ENCODE data around the gene PCDHGB6. TPM values are rescaled to one million over a fixed set of nuclear protein-coding genes. Genes with fewer than 3 reads are reported as not detected.
"Not testable (repeated sequence)": the region's sequence is repeated elsewhere in the genome, so short reads cannot be mapped to it uniquely, and the experiment has no call there.

PCDHGB6 gene
- total RNA-seq, 1 donor: 6.2 TPM

DNA sequence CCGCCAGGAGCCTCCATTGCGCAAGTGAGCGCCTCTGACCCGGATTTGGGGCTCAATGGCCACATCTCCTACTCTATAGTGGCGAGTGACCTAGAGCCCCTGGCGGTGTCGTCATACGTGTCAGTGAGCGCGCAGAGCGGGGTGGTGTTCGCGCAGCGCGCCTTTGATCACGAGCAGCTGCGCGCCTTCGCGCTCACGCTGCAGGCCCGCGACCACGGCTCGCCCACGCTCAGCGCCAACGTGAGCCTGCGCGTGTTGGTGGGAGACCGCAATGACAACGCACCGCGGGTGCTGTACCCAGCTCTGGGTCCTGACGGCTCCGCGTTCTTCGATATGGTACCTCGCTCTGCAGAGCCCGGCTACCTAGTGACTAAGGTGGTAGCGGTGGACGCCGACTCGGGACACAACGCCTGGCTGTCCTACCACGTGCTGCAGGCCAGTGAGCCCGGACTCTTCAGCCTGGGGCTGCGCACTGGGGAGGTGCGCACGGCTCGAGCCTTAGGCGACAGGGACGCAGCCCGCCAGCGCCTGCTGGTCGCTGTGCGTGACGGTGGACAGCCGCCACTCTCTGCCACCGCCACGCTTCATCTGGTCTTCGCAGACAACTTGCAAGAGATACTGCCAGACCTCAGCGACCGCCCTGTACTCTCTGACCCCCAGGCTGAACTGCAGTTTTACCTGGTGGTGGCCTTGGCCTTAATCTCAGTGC is 1.9 kb downstream of the PCDHGB6 start:
- TF ChIP-seq, protein P1, sequence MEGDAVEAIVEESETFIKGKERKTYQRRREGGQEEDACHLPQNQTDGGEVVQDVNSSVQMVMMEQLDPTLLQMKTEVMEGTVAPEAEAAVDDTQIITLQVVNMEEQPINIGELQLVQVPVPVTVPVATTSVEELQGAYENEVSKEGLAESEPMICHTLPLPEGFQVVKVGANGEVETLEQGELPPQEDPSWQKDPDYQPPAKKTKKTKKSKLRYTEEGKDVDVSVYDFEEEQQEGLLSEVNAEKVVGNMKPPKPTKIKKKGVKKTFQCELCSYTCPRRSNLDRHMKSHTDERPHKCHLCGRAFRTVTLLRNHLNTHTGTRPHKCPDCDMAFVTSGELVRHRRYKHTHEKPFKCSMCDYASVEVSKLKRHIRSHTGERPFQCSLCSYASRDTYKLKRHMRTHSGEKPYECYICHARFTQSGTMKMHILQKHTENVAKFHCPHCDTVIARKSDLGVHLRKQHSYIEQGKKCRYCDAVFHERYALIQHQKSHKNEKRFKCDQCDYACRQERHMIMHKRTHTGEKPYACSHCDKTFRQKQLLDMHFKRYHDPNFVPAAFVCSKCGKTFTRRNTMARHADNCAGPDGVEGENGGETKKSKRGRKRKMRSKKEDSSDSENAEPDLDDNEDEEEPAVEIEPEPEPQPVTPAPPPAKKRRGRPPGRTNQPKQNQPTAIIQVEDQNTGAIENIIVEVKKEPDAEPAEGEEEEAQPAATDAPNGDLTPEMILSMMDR (IDR thresholded peaks at IDR 0.05; ENCODE audit: extremely low read depth, low read depth, low read length): no peak
- no peaks in the 10 kb centered on the region for H3K4me1 ChIP-seq (ENCODE audit: insufficient read depth, low read length)
- peaks cover 11% of the 10 kb centered on the region for H3K27me3 ChIP-seq (ENCODE audit: insufficient read depth, low read length)
- no peak overlapping the region for H3K4me2 ChIP-seq (ENCODE audit: insufficient read depth, low read length)
- H3K79me2 ChIP-seq (ENCODE audit: insufficient read depth, low read length): no peaks in the 10 kb centered on the region
- no peaks in the 10 kb centered on the region for H3K36me3 ChIP-seq (ENCODE audit: insufficient read depth, low read length)
- peaks cover 3% of the 10 kb centered on the region for H4K20me1 ChIP-seq (ENCODE audit: insufficient read depth, low read length)
- H3K9me3 ChIP-seq (ENCODE audit: low read depth, low read length): peaks cover 3% of the 10 kb centered on the region
- no peak overlapping the region for H3K4me3 ChIP-seq (ENCODE audit: insufficient read depth, low read length)
- DNase-seq (ENCODE audit: insufficient read length, low spot score, missing footprints): no peak
- H3K27ac ChIP-seq (ENCODE audit: low read depth, low read length): no peak overlapping the region
- no peak overlapping the region for H2AFZ ChIP-seq (ENCODE audit: low read length)

DNA sequence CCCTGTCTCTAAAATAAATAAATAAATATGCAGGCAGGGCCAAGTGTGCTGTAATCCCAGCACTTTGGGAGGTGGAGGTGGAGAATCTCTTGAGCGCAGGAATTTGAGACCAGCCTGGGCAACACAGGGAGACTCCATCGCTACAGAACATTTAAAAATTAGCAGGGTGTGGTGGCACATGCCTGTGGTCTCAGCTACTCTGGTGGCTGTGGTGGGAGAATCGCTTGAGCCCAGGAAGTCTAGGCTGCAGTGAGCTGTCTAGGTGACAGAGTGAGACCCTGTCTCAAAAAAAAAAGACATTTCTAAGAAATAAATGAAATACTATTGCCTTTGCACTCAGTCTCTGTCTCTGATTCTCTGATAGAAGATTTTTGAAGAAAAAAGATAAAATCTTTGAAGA is 3.8 kb downstream of the PCDHGB6 start:
- Histone ChIP-seq H3K36me3 (ENCODE audit: insufficient read depth, low read length) (no peaks in the 10 kb centered on the region), H3K79me2 (ENCODE audit: insufficient read depth, low read length) (no peaks in the 10 kb centered on the region), H4K20me1 (ENCODE audit: insufficient read depth, low read length) (no peaks in the 10 kb centered on the region), H3K4me1 (ENCODE audit: insufficient read depth, low read length) (no peaks in the 10 kb centered on the region), H3K27me3 (ENCODE audit: insufficient read depth, low read length) (peaks cover 11% of the 10 kb centered on the region), H3K4me3 (ENCODE audit: insufficient read depth, low read length) (no peak overlapping the region), H2AFZ (ENCODE audit: low read length) (no peak overlapping the region), H3K9me3 (ENCODE audit: low read depth, low read length) (peaks cover 3% of the 10 kb centered on the region), H3K27ac (ENCODE audit: low read depth, low read length) (no peak overlapping the region), H3K4me2 (ENCODE audit: insufficient read depth, low read length) (no peak overlapping the region)
- TF ChIP-seq, protein P1 (IDR thresholded peaks at IDR 0.05; ENCODE audit: extremely low read depth, low read depth, low read length): no peak
- DNase-seq (ENCODE audit: insufficient read length, low spot score, missing footprints): no peak

DNA sequence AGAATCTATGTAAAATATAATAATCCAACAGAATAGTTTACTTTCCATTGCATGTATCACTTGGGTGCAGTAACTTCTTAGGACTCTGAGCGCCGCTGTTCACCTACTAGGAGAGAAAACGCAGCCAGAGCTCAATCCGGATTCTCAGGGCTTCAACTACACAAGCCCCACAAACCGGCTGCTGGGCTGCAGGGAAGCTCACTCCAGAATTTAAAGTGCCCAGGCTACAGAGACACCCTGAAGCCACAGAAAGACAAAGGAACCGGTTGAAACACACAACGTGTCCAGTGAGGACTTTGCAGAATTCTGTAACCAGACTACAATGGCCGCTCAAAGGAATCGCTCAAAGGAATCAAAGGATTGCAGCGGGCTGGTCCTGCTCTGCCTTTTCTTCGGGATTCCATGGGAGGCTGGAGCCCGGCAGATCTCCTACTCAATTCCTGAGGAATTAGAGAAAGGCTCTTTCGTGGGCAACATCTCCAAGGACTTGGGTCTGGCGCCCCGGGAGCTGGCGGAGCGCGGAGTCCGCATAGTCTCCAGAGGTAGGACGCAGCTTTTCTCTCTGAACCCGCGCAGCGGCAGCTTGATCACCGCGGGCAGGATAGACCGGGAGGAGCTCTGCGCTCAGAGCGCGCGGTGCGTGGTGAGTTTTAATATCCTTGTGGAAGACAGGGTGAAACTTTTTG is 5.2 kb downstream of the PCDHGB6 start, which contains the start of gene PCDHGA10:
Gene PCDHGA10, plus strand, starts transcription at position 134 of the 686 bp plus-strand sequence. Its CDS starts 189 bp downstream, at position 323.
- Histone ChIP-seq H3K9me3 (ENCODE audit: low read depth, low read length) (peaks cover 3% of the 10 kb centered on the region), H3K27ac (ENCODE audit: low read depth, low read length) (no peak within 1 kb of the TSS), H3K4me1 (ENCODE audit: insufficient read depth, low read length) (no peaks in the 10 kb centered on the region), H3K27me3 (ENCODE audit: insufficient read depth, low read length) (peaks cover 11% of the 10 kb centered on the region), H3K36me3 (ENCODE audit: insufficient read depth, low read length) (no peaks in the 10 kb centered on the region), H3K4me3 (ENCODE audit: insufficient read depth, low read length) (peak within 1 kb of the TSS; percentile 68), H3K79me2 (ENCODE audit: insufficient read depth, low read length) (no peaks in the 10 kb centered on the region), H2AFZ (ENCODE audit: low read length) (peak within 1 kb of the TSS; percentile 71), H3K4me2 (ENCODE audit: insufficient read depth, low read length) (peak within 1 kb of the TSS; percentile 80), H4K20me1 (ENCODE audit: insufficient read depth, low read length) (no peaks in the 10 kb centered on the region)
- peak; percentile 94 for DNase-seq (ENCODE audit: insufficient read length, low spot score, missing footprints)
- TF ChIP-seq, protein P1 (IDR thresholded peaks at IDR 0.05; ENCODE audit: extremely low read depth, low read depth, low read length): peak; percentile 79

DNA sequence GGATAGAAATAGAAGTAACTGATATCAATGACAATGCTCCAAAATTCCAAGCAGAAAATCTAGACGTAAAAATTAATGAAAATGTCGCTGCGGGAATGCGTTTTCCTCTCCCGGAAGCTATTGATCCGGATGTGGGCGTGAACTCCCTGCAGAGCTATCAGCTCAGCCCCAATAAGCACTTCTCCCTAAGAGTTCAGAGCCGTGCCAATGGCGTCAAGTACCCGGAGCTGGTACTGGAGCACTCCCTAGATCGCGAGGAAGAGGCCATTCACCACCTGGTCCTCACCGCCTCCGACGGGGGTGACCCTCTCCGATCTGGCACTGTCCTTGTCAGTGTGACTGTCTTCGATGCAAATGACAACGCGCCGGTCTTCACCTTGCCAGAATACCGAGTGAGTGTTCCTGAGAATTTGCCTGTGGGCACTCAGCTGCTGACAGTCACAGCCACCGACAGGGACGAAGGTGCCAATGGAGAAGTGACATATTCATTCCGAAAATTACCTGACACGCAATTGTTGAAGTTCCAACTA is 5.8 kb downstream of the PCDHGB6 start:
- Histone ChIP-seq H3K27me3 (ENCODE audit: insufficient read depth, low read length) (peaks cover 11% of the 10 kb centered on the region), H2AFZ (ENCODE audit: low read length) (peak overlapping the region; percentile 71), H3K9me3 (ENCODE audit: low read depth, low read length) (peaks cover 3% of the 10 kb centered on the region)

DNA sequence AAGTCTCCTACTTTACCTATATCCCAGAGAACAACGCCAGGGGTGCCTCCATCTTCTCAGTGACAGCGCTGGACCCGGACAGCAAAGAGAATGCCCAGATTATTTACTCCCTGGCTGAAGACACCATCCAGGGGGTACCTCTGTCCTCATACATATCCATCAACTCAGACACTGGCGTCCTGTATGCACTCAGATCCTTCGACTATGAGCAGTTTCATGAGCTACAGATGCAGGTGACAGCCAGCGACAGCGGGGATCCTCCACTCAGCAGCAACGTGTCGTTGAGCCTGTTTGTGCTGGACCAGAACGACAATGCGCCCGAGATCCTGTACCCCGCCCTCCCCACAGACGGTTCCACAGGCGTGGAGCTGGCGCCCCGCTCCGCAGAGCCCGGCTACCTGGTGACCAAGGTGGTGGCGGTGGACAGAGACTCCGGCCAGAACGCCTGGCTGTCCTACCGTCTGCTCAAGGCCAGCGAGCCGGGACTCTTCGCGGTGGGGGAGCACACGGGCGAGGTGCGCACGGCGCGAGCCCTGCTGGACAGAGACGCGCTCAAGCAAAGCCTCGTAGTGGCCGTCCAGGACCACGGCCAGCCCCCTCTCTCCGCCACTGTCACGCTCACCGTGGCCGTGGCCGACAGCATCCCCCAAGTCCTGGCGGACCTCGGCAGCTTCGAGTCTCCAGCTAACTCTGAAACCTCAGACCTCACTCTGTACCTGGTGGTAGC is 6.9 kb downstream of the PCDHGB6 start:
- not testable (repeated sequence) for H3K36me3 ChIP-seq (ENCODE audit: insufficient read depth, low read length); H2AFZ ChIP-seq (ENCODE audit: low read length); H3K4me2 ChIP-seq (ENCODE audit: insufficient read depth, low read length); H3K27ac ChIP-seq (ENCODE audit: low read depth, low read length); H3K27me3 ChIP-seq (ENCODE audit: insufficient read depth, low read length); H3K4me3 ChIP-seq (ENCODE audit: insufficient read depth, low read length); H3K79me2 ChIP-seq (ENCODE audit: insufficient read depth, low read length); H4K20me1 ChIP-seq (ENCODE audit: insufficient read depth, low read length); DNase-seq (ENCODE audit: insufficient read length, low spot score, missing footprints); H3K4me1 ChIP-seq (ENCODE audit: insufficient read depth, low read length); H3K9me3 ChIP-seq (ENCODE audit: low read depth, low read length)

More for the DNA sequence above, 5.8 kb downstream of the PCDHGB6 start:
- no peak for DNase-seq (ENCODE audit: insufficient read length, low spot score, missing footprints)
- TF ChIP-seq, protein P1 (IDR thresholded peaks at IDR 0.05; ENCODE audit: extremely low read depth, low read depth, low read length): no peak
- peak overlapping the region; percentile 68 for H3K4me3 ChIP-seq (ENCODE audit: insufficient read depth, low read length)
- no peak overlapping the region for H3K27ac ChIP-seq (ENCODE audit: low read depth, low read length)
- no peaks in the 10 kb centered on the region for H3K4me1 ChIP-seq (ENCODE audit: insufficient read depth, low read length)
- H3K36me3 ChIP-seq (ENCODE audit: insufficient read depth, low read length): no peaks in the 10 kb centered on the region
- H4K20me1 ChIP-seq (ENCODE audit: insufficient read depth, low read length): no peaks in the 10 kb centered on the region
- H3K79me2 ChIP-seq (ENCODE audit: insufficient read depth, low read length): no peaks in the 10 kb centered on the region
- H3K4me2 ChIP-seq (ENCODE audit: insufficient read depth, low read length): peak overlapping the region; percentile 80
